ENCODE measurements around the gene NDUFAF8. TPM values are rescaled to one million over a fixed set of nuclear protein-coding genes. Genes with fewer than 3 reads are reported as not detected.

Gene NDUFAF8
- total and polyA plus RNA-seq, 10 of the 15 experiments (the other 5 are each of a cell fraction or from before 2014, with no cell fraction given), result 22.0 to 307 (median 106) TPM

DNA sequence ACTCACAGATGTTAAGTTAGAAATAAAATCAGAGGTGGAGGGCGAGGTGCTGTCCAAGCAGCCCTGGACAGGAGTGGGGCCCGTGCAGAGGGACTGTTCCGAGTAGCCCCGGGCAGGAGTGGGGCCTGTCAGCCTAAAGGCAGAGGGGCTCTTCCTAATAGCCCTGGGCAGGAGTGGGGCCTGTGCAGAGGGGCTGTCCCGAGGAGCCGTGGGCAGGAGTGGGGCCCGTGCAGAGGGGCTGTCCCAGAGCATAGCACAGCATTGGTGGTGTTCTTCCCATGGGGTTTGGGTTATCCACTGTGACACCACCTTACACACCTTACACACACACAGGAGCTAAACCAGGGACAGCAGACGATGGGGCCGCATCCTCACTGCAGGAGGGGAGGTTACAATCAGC lies 26.8 kb upstream of the NDUFAF8 start (continued):
- no peak for TF ChIP-seq ZBTB11 (CRISPR knock-in tag; IDR thresholded peaks at IDR 0.05)
- TF ChIP-seq SUPT20H (IDR thresholded peaks at IDR 0.05; ENCODE audit: borderline replicate concordance, control insufficient read depth, low read depth, low read length), result no peak
- no peak for TF ChIP-seq KDM1A (IDR thresholded peaks at IDR 0.05; ENCODE audit: borderline replicate concordance)
- TF ChIP-seq RCOR1 (conservative IDR thresholded peaks at IDR 0.05; ENCODE audit: low read depth, low read length), result no peak

GRCh38 chr17:81213978-81214377 lies 25.1 kb upstream of the NDUFAF8 start:
- H3K4me3 ChIP-seq, result no peak overlapping the region
- ATAC-seq (no peak), FAIRE-seq (no peak), DNase-seq (ENCODE audit: low read depth, low spot score) (no peak)
- H3K4me2 ChIP-seq (ENCODE audit: control insufficient read depth, insufficient read depth), result no peak overlapping the region
- ChIA-PET POLR2A (no interaction called here), SMC1A (ENCODE audit: uncharacterized antibody, unreplicated experiment) (no interaction called here), RAD21 (ENCODE audit: unreplicated experiment) (no interaction called here), CTCF (no interaction called here)
- in situ Hi-C loops (cut with MboI) (no loop called here), intact Hi-C loops (cut with micrococcal nuclease; ENCODE audit: unreplicated experiment) (no loop called here)
- no peak overlapping the region for H3K27ac ChIP-seq (ENCODE audit: control insufficient read depth, insufficient read depth)
- no TSS peak for BruUV-seq (replicated peaks)
- H2AFZ ChIP-seq (ENCODE audit: control insufficient read depth, low read depth, low read length), result no peak overlapping the region
- H3K4me1 ChIP-seq (ENCODE audit: control insufficient read depth, insufficient read depth, low read length), result no peaks in the 10 kb centered on the region
- no peak overlapping the region for H3K9ac ChIP-seq (ENCODE audit: control insufficient read depth, insufficient read depth, low read length)
- H3K36me3 ChIP-seq (ENCODE audit: control insufficient read depth in 2 of 2, insufficient read depth in 2 of 2, low read length in 1 of 2), result no peaks in the 10 kb centered on the region; a peak in 1 of 4 replicates
- H3K79me2 ChIP-seq (ENCODE audit: control insufficient read depth, insufficient read depth, low read length), result no peaks in the 10 kb centered on the region
- H3K27me3 ChIP-seq (replicated peaks in 1 of 2; ENCODE audit: control insufficient read depth in 2 of 2, insufficient read depth in 2 of 2, low read length in 1 of 2), result no peaks in the 10 kb centered on the region
- no peaks in the 10 kb centered on the region for H3K9me3 ChIP-seq (replicated peaks; ENCODE audit: control insufficient read depth, insufficient read depth, low read length)
- 97% methylated on average over 8 of the region's 8 CpGs for WGBS (ENCODE audit: insufficient coverage, insufficient replicate concordance, low lambda C conversion rate, missing lambda C conversion rate)
- no peaks in the 10 kb centered on the region for H4K20me1 ChIP-seq (ENCODE audit: control insufficient read depth, insufficient read depth)
- TF ChIP-seq CHD1 (IDR thresholded peaks at IDR 0.05; ENCODE audit: low read depth, low read length), result no peak

All from GM12878 (cell line).